Measurements from ENCODE around the gene GABBR2.
"Not testable (repeated sequence)": the region's sequence is repeated elsewhere in the genome, so short reads cannot be mapped to it uniquely, and the experiment has no call there.

Gene GABBR2

GRCh38 chr9:98686961-98687855 is 21.5 kb downstream of the GABBR2 start:
- Mint-ChIP-seq H3K27me3 (ENCODE audit: low read depth) (peaks cover 2% of the 10 kb centered on the region), H3K4me3 (no peak overlapping the region), H3K27ac (no peak overlapping the region), H3K36me3 (ENCODE audit: low read depth) (no peaks in the 10 kb centered on the region), H3K4me1 (ENCODE audit: low read depth) (no peaks in the 10 kb centered on the region), H3K9me3 (no peaks in the 10 kb centered on the region)
- no peak for DNase-seq (ENCODE audit: low spot score)

- not testable (repeated sequence) for H3K27ac Mint-ChIP-seq
Measured at GRCh38 chr9:98684816-98685215, 23.9 kb downstream of the GABBR2 start.

GRCh38 chr9:98678244-98678842 is 30.4 kb downstream of the GABBR2 start:
- Mint-ChIP-seq H3K36me3 (ENCODE audit: low read depth) (no peaks in the 10 kb centered on the region), H3K27ac (no peak overlapping the region)
- no peak for DNase-seq (ENCODE audit: low spot score)

More at GRCh38 chr9:98684816-98685215, 23.9 kb downstream of the GABBR2 start:
- not testable (repeated sequence) for H3K36me3 Mint-ChIP-seq (ENCODE audit: low read depth); H3K4me1 Mint-ChIP-seq (ENCODE audit: low read depth); DNase-seq (ENCODE audit: low spot score); H3K4me3 Mint-ChIP-seq; H3K9me3 Mint-ChIP-seq; H3K27me3 Mint-ChIP-seq (ENCODE audit: low read depth)

GRCh38 chr9:98673681-98674080 is 35.1 kb downstream of the GABBR2 start:
- Mint-ChIP-seq H3K27me3 (ENCODE audit: low read depth) (peaks cover 19% of the 10 kb centered on the region), H3K4me3 (no peak overlapping the region), H3K9me3 (no peaks in the 10 kb centered on the region), H3K4me1 (ENCODE audit: low read depth) (no peaks in the 10 kb centered on the region), H3K36me3 (ENCODE audit: low read depth) (no peaks in the 10 kb centered on the region), H3K27ac (no peak overlapping the region)
- DNase-seq (ENCODE audit: low spot score) = no peak

More at GRCh38 chr9:98678244-98678842, 30.4 kb downstream of the GABBR2 start:
- no peaks in the 10 kb centered on the region for H3K4me1 Mint-ChIP-seq (ENCODE audit: low read depth)
- H3K27me3 Mint-ChIP-seq (ENCODE audit: low read depth) = peaks cover 19% of the 10 kb centered on the region
- H3K9me3 Mint-ChIP-seq = no peaks in the 10 kb centered on the region
- H3K4me3 Mint-ChIP-seq = no peak overlapping the region

- no peaks in the 10 kb centered on the region for H3K36me3 Mint-ChIP-seq (ENCODE audit: low read depth)
- no peaks in the 10 kb centered on the region for H3K9me3 Mint-ChIP-seq
- H3K4me1 Mint-ChIP-seq (ENCODE audit: low read depth) = no peaks in the 10 kb centered on the region
- H3K4me3 Mint-ChIP-seq = no peak overlapping the region
- no peak for DNase-seq (ENCODE audit: low spot score)
- no peak overlapping the region for H3K27ac Mint-ChIP-seq
- peaks cover 4% of the 10 kb centered on the region for H3K27me3 Mint-ChIP-seq (ENCODE audit: low read depth)
Measured at GRCh38 chr9:98667005-98667640, 41.6 kb downstream of the GABBR2 start.

GRCh38 chr9:98665501-98665900 is 43.2 kb downstream of the GABBR2 start:
- Mint-ChIP-seq H3K9me3 (no peaks in the 10 kb centered on the region), H3K36me3 (ENCODE audit: low read depth) (no peaks in the 10 kb centered on the region), H3K27me3 (ENCODE audit: low read depth) (peaks cover 4% of the 10 kb centered on the region), H3K4me1 (ENCODE audit: low read depth) (no peaks in the 10 kb centered on the region), H3K4me3 (no peak overlapping the region), H3K27ac (no peak overlapping the region)
- no peak for DNase-seq (ENCODE audit: low spot score)

- Mint-ChIP-seq H3K36me3 (ENCODE audit: low read depth) (no peaks in the 10 kb centered on the region), H3K4me1 (ENCODE audit: low read depth) (no peaks in the 10 kb centered on the region), H3K27me3 (ENCODE audit: low read depth) (no peaks in the 10 kb centered on the region), H3K9me3 (no peaks in the 10 kb centered on the region), H3K27ac (no peak overlapping the region), H3K4me3 (no peak overlapping the region)
- no peak for DNase-seq (ENCODE audit: low spot score)
Measured at GRCh38 chr9:98660541-98660940, 48.2 kb downstream of the GABBR2 start.

GRCh38 chr9:98658951-98659351 is 49.8 kb downstream of the GABBR2 start:
- no peak for DNase-seq (ENCODE audit: low spot score)
- no peaks in the 10 kb centered on the region for H3K27me3 Mint-ChIP-seq (ENCODE audit: low read depth)
- no peaks in the 10 kb centered on the region for H3K9me3 Mint-ChIP-seq
- no peak overlapping the region for H3K27ac Mint-ChIP-seq
- H3K36me3 Mint-ChIP-seq (ENCODE audit: low read depth) = no peaks in the 10 kb centered on the region
- H3K4me1 Mint-ChIP-seq (ENCODE audit: low read depth) = no peaks in the 10 kb centered on the region
- no peak overlapping the region for H3K4me3 Mint-ChIP-seq

GRCh38 chr9:98657897-98658296 is 50.8 kb downstream of the GABBR2 start:
- H3K4me1 Mint-ChIP-seq (ENCODE audit: low read depth) = no peaks in the 10 kb centered on the region
- H3K4me3 Mint-ChIP-seq = no peak overlapping the region
- no peak overlapping the region for H3K27ac Mint-ChIP-seq
- H3K27me3 Mint-ChIP-seq (ENCODE audit: low read depth) = no peaks in the 10 kb centered on the region
- no peak for DNase-seq (ENCODE audit: low spot score)
- no peaks in the 10 kb centered on the region for H3K9me3 Mint-ChIP-seq
- no peaks in the 10 kb centered on the region for H3K36me3 Mint-ChIP-seq (ENCODE audit: low read depth)

- Mint-ChIP-seq H3K4me3 (no peak overlapping the region), H3K9me3 (no peaks in the 10 kb centered on the region), H3K4me1 (ENCODE audit: low read depth) (no peaks in the 10 kb centered on the region), H3K27me3 (ENCODE audit: low read depth) (peaks cover 5% of the 10 kb centered on the region), H3K36me3 (ENCODE audit: low read depth) (no peaks in the 10 kb centered on the region), H3K27ac (no peak overlapping the region)
- DNase-seq (ENCODE audit: low spot score) = no peak
Measured at GRCh38 chr9:98656511-98656910, 52.2 kb downstream of the GABBR2 start.

- DNase-seq (ENCODE audit: low spot score); H3K27ac Mint-ChIP-seq; H3K9me3 Mint-ChIP-seq; H3K4me1 Mint-ChIP-seq (ENCODE audit: low read depth); H3K4me3 Mint-ChIP-seq; H3K27me3 Mint-ChIP-seq (ENCODE audit: low read depth); H3K36me3 Mint-ChIP-seq (ENCODE audit: low read depth): not testable (repeated sequence)
Measured at GRCh38 chr9:98655428-98655827, 53.3 kb downstream of the GABBR2 start.

- H3K4me1 Mint-ChIP-seq (ENCODE audit: low read depth) = peaks cover 2% of the 10 kb centered on the region
- H3K9me3 Mint-ChIP-seq = no peaks in the 10 kb centered on the region
- H3K27ac Mint-ChIP-seq = no peak overlapping the region
- no peak overlapping the region for H3K4me3 Mint-ChIP-seq
- peaks cover 14% of the 10 kb centered on the region for H3K27me3 Mint-ChIP-seq (ENCODE audit: low read depth)
- H3K36me3 Mint-ChIP-seq (ENCODE audit: low read depth) = no peaks in the 10 kb centered on the region
- no peak for DNase-seq (ENCODE audit: low spot score)
Measured at GRCh38 chr9:98654247-98654646, 54.5 kb downstream of the GABBR2 start.

- Mint-ChIP-seq H3K36me3 (ENCODE audit: low read depth) (no peaks in the 10 kb centered on the region), H3K9me3 (no peaks in the 10 kb centered on the region), H3K27ac (no peak overlapping the region), H3K4me3 (no peak overlapping the region), H3K4me1 (ENCODE audit: low read depth) (peaks cover 2% of the 10 kb centered on the region), H3K27me3 (ENCODE audit: low read depth) (peaks cover 14% of the 10 kb centered on the region)
- no peak for DNase-seq (ENCODE audit: low spot score)
Measured at GRCh38 chr9:98652741-98653140, 56.0 kb downstream of the GABBR2 start.

GRCh38 chr9:98652302-98652701 is 56.4 kb downstream of the GABBR2 start:
- Mint-ChIP-seq H3K4me3 (no peak overlapping the region), H3K4me1 (ENCODE audit: low read depth) (peaks cover 2% of the 10 kb centered on the region), H3K27me3 (ENCODE audit: low read depth) (peaks cover 14% of the 10 kb centered on the region), H3K36me3 (ENCODE audit: low read depth) (no peaks in the 10 kb centered on the region), H3K9me3 (no peaks in the 10 kb centered on the region), H3K27ac (no peak overlapping the region)
- DNase-seq (ENCODE audit: low spot score) = no peak
